ENCODE measurements around the gene MED14.

GRCh38 chrX:40651620-40652223 lies 83.6 kb downstream of the MED14 start:
- no peak for TF ChIP-seq FOXP2 (optimal IDR thresholded peaks at IDR 0.05; ENCODE audit: control extremely low read depth, extremely low read length, insufficient read depth)
- no peak for TF ChIP-seq POLR2AphosphoS5 (IDR thresholded peaks at IDR 0.05; ENCODE audit: borderline replicate concordance, low read depth, low read length)

Measured in SK-N-MC (cell line).